Vagina (tissue), 2 donors: ENCODE data around the gene PRRT3.

Experiments
- CTCF ChIP-seq, 3 experiments: fragments of 450-650 bp in 2 of 3; fragments of 200-600 bp in 1 of 3; sonication (generic) in 1 of 3; IDR thresholded peaks; one replicate each; pipeline ENCODE4 v1.5.1; 2017 to 2019; ENCODE audit warnings: antibody characterized with exemption in 3 of 3, mild to moderate bottlenecking in 2 of 3, moderate library complexity in 2 of 3
- POLR2A ChIP-seq, 2 donors: fragments of 450-650 bp; IDR thresholded peaks; one replicate each; pipeline ENCODE4 v1.6.1; 2017; ENCODE audit warnings: antibody characterized with exemption in 2 of 2, mild to moderate bottlenecking in 2 of 2, moderate library complexity in 2 of 2

- no peak for TF ChIP-seq CTCF (IDR thresholded peaks at IDR 0.05)
- no peak for TF ChIP-seq POLR2A (IDR thresholded peaks at IDR 0.05)
Measured at GRCh38 chr3:9908286-9908685, 43.9 kb downstream of the PRRT3 start.
